Measurements from ENCODE around the gene ESX1.

DNA sequence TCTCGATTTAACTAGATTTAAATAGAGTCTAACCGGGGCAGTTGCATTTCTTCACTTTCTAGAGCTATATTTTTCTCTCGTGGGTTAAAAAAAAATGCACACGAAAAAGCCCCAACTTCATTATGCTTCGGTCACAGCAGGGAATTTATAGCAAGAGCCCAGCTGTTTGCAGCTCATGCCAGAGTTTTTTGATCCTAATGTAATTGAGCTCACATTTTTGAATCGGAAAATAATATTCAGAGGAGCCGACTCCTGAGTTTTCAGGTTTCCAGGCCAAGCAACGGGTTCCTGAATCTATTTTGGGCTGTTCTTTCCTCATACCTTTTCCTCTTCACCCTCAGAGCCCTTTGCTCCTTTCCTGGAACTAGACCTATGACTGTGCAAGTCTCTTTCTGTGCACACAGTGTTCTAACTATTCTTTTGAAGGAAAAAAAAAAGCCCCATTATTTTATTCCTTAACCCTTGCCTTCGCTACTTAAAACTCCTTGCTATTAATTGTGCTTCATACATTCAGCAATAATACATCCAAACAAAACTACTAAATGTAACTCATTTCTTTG is 27.5 kb upstream of the ESX1 start:
- TF ChIP-seq, protein P1, sequence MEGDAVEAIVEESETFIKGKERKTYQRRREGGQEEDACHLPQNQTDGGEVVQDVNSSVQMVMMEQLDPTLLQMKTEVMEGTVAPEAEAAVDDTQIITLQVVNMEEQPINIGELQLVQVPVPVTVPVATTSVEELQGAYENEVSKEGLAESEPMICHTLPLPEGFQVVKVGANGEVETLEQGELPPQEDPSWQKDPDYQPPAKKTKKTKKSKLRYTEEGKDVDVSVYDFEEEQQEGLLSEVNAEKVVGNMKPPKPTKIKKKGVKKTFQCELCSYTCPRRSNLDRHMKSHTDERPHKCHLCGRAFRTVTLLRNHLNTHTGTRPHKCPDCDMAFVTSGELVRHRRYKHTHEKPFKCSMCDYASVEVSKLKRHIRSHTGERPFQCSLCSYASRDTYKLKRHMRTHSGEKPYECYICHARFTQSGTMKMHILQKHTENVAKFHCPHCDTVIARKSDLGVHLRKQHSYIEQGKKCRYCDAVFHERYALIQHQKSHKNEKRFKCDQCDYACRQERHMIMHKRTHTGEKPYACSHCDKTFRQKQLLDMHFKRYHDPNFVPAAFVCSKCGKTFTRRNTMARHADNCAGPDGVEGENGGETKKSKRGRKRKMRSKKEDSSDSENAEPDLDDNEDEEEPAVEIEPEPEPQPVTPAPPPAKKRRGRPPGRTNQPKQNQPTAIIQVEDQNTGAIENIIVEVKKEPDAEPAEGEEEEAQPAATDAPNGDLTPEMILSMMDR (IDR thresholded peaks at IDR 0.05), result no peak
- TF ChIP-seq POLR2A (IDR thresholded peaks at IDR 0.05) (no peak), POLR2AphosphoS5 (IDR thresholded peaks at IDR 0.05; ENCODE audit: insufficient read depth in 1 of 2, low read depth in 1 of 2) (peak in 1 of 2 donors; percentile 25)
